ENCODE results near the gene PHF21B.
"Not testable (repeated sequence)": the region's sequence is repeated elsewhere in the genome, so short reads cannot be mapped to it uniquely, and the experiment has no call there.

PHF21B gene

DNA sequence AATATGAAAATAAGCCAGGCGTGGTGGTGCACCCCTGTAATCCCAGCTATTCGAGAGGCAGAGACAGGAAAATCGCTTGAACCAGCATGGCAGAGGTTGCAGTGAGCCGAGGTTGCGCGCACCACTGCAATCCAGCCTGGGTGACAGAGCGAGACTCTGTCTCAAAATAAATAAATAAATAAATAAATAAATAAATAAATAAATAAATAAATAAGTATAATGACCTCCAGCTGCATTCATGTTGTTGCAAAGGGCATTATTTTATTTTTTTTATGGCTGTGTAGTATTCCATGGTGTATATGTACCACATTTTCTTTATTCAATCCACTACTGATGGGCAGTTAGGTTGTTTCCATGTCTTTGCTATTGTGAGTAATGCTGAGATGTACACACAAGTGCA is 48.1 kb downstream of the PHF21B start:
- DNase-seq (ENCODE audit: low read depth in 3 of 3) = not testable (repeated sequence)

GRCh38 chr22:44956840-44957767 is 52.7 kb downstream of the PHF21B start:
- DNase-seq (ENCODE audit: low read depth in 3 of 3) = no peak

GRCh38 chr22:44955102-44955501 is 54.7 kb downstream of the PHF21B start:
- DNase-seq (ENCODE audit: low read depth in 3 of 3) = no peak

DNA sequence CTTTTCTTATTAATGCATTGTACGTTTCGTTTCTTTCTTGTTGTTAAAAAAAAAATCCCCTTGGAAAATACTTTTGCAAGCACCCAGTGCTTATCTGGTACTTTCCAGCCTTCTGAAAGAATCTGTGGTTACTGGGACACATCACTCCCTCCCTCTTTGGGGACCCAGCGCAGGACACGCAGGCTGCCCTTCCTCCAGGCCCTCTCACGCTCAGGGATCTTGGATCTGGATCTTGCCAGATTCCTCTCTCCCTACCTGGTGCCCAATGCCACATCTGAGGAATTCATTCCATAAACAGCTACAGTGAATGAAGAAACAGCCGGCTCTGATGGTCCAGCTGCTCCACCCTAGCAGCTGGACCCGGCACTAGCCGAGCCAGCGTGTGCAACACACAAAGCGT is 55.7 kb downstream of the PHF21B start:
- no peak for DNase-seq (ENCODE audit: low read depth in 3 of 3)

DNA sequence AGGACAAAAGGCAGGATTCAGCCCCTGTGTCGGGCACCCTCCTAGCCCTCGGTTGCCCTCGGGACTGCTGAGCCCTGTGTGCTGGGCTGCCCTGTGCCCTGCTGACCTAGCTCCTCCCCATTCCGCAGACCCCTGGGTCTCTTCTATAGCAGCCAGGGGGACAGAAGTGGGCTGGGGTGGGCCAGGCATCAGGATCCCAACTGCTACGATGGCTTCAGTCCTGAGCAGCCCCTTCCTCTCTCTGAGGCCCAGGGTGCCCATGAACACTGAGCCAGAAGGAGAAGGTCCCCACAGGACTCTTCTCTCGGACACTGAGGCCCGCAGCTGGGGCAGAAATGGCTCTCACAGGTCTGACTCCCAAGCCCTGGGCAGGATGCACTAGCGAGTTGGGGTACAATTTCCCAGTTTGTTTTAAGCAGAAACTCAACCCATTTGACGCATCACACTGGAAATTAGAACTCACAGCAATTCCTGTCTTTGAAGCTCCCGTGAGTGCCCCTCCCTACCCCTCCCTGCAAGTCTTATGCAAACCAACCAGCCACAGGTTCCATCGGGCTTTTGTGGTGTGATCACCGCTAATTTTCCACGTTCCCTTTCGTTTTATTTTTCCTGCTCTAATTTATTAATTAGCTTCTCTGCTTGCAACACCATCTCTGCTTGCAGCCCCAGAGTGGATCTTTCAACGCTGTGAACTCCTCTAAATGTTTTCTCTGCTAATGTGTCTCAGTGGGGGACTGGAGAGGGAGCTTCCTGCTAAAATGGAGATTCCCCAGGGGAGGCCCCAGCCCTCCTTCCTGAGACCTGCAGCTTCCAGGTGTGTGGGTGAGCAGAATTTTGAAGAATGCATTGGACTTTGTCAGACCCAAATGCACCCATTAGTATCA is 56.7 kb downstream of the PHF21B start:
- no peak for DNase-seq (ENCODE audit: low read depth in 3 of 3)

DNA sequence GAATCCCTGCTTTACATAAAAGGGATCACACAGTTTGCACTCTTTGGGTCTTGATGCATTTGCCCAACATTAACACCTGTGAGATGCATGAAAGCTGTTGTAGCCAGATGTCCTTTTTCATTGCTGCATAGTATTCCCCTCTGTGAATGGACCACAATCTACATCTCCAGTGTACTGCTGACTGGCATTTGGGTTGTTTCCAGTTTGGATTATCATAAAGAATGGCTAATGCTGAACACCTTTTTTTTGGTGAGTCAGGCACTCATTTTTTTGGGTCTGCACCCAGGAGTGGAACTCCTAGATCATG is 58.3 kb downstream of the PHF21B start:
- DNase-seq (ENCODE audit: low read depth in 3 of 3) = no peak

GRCh38 chr22:44950806-44951509 is 58.8 kb downstream of the PHF21B start:
- no peak for DNase-seq (ENCODE audit: low read depth in 3 of 3)

DNA sequence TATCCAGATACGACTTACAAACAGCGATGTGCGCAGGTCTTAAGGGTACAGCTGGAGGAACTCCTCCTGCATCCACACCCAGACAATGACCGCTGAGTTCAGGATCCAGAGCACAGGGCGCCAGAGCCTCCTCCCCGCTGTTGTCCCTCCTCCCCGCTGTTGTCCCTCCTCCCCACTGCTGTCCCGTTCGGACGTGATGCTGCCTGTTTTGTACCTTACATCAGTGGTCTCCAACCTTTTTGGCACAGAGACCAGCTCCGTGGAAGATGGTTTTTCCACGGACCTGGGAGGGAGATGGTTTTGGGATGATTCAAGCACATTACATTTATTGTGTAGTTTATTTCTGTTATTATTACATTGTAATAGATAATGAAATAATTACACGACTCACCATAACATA is 62.0 kb downstream of the PHF21B start:
- no peak for DNase-seq (ENCODE audit: low read depth in 3 of 3)

DNA sequence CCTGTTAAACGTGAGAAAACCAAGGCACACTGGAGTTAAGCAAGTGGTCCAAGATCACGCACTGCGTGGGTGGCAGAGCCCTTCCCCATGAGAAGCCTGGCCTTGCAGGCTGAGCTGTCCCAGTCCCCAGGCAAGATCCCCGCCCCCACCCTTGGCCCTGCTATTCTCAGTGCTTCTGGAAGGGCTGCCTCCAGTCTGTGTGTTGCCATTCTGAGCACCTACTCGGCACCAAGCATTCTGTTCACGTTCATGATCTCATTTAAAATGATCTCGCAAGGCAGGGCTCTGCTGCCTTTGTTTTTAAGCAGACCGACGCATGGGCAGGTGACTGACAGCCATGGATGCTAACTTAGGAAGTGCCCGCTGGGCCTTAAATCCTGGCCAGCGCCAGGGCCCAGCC is 62.8 kb downstream of the PHF21B start:
- no peak for DNase-seq (ENCODE audit: low read depth in 3 of 3)

DNA sequence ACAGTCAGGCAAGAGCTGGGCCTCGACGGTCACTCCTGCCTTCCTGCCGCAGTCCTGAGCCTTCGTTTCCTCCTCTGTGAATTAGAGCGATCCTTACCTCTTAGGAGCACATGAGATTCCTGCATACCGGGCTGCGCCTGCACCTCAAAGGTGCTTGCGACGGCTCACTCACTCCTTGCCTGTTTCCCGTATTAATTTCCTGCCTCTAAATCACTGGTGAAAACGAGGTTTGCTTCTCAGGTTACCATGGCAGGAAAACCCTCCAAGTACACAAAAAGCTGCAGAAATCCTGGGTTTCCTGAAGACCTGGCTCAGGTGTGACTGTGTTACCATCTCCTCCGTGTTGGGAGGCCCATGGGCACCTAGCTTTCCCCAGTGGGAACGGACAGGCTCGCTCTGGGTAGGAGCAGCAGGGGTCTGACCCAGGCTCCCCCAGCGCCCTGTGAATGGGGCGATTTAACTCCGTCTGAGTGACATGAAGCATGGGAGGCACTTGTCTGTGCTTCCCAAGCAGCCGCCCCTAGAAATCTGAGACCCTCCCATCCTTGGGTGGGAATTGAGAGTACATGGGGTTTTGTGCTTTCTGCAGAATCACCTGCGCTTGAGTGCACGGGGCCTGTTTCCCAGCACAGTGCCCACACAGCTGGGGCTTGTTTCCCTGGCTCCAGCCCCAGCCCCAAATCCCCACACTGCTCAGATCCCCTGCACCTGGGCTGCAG is 64.8 kb downstream of the PHF21B start:
- DNase-seq (ENCODE audit: low read depth in 3 of 3) = no peak

GRCh38 chr22:44943701-44944324 is 66.0 kb downstream of the PHF21B start:
- no peak for DNase-seq (ENCODE audit: low read depth in 3 of 3)

DNA sequence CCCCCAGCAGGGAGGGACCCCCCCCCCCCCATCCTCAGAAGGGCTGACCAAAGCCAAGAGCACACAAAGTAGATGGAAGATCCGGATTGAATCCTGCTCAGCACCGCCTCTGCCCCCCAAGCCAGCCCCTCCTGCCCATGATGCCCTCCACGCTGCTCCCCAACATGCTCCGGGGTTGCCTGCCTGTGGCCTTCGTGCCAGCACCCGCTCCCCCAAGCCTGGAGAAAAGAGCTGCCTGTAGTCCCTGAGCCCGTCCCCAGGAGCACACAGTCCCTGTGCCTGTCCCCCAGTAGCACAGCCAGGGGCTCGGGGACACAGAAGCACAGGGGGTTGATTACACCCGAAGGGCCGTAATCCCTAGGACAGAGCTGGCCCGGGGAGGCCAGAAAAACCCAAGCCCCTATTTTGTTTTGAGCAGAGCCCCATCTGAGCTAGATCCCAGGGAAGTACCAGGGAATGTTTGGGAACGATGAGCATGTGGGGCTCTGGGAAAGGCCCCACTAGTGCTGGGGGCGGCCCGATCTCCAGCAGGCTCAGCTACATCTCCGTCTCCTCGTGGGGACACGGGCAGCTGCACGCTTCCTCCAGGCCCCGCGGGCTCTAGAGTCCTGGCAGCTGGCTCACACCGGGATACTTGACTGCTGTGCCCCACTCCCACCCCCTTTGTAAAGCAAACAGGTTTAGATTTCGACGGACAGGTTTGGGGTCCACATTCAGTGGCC is 66.7 kb downstream of the PHF21B start:
- DNase-seq (ENCODE audit: low read depth in 3 of 3) = no peak

- DNase-seq (ENCODE audit: low read depth in 3 of 3) = no peak
Observed at GRCh38 chr22:44942056-44942455, 67.7 kb downstream of the PHF21B start.

GRCh38 chr22:44941207-44941606 is 68.6 kb downstream of the PHF21B start:
- no peak for DNase-seq (ENCODE audit: low read depth in 3 of 3)

- DNase-seq (ENCODE audit: low read depth in 3 of 3) = no peak
Observed at GRCh38 chr22:44940130-44940529, 69.7 kb downstream of the PHF21B start.

DNA sequence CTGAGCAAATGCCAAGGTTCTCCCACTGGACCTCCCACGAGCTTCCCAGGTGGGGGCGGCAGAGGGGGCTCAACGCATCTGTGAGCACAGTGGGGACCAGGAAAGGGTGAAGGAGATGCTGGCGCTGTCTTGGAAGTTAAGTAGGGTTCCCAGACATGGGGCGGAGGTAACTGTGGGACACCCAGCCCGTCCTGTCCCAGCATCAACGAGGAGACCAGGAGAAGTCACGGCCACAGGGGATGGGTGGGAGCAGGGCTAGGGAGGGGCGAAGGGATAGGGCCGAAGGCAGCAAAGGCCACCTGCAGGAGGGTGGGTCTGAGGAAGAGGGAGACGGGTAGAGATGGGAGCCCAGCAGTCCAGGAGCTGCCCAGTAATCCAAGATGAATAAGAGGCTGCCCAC is 70.4 kb downstream of the PHF21B start:
- DNase-seq (ENCODE audit: low read depth in 3 of 3) = no peak

GRCh38 chr22:44938886-44939285 is 70.9 kb downstream of the PHF21B start:
- no peak for DNase-seq (ENCODE audit: low read depth in 3 of 3)

DNA sequence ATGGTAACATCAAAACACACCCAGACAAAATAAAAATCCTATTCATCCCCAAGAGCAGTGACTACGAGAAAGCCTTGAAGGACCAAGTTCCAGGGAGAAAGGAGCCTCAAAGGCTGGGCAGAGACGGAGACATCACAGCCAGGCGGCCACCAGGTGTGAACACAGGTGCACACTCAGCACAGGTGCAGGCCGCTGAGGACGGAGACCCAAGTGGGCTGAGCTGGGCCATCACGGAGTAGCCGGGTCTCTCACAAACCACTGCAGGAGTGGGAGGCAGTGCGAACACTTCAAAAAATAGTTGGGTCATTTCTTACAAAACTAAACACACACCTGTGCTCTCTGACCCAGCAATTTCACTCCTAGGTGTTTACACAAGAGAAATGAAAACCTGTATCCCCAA is 72.6 kb downstream of the PHF21B start:
- DNase-seq (ENCODE audit: low read depth in 3 of 3) = no peak

DNA sequence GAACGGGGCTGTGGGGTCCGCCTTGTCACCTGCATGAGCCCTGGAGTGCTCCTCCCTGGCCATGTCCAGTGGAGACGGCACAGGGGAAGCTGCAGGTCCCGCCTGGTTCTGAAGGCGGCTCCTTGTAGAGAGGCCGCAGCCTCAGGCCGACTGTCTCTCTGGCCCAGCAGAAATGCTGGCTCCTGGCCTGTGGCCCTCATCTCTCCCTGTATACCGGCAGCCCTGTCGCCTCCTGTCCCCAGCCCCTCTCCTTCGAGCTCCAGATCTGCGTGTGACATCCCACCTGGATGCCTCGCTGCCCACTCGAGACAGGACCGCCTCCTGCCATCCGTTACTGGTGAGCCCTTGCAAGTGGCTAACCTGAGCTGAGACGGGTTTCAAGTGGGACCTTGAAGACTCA is 73.6 kb downstream of the PHF21B start:
- no peak for DNase-seq (ENCODE audit: low read depth in 3 of 3)

DNA sequence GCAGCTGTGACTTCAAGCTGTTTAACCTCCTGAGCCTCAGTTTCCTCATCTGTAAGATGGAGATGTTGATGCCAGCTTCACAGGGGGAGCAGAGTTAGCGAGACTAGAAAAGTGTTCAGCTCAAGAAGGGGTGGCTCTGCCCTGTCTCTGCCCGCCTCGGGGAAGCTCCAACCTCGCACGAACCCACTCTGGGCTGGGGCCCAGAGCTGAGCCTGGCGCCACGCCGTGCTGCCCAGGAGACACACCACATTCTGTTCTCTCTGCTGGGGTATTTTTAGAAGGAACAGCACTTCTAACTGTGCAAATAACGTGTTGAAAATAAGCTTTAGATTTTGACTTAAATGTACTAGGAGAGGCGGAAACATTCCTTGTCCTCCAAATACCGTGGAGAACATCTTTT is 74.1 kb downstream of the PHF21B start:
- no peak for DNase-seq (ENCODE audit: low read depth in 3 of 3)

DNA sequence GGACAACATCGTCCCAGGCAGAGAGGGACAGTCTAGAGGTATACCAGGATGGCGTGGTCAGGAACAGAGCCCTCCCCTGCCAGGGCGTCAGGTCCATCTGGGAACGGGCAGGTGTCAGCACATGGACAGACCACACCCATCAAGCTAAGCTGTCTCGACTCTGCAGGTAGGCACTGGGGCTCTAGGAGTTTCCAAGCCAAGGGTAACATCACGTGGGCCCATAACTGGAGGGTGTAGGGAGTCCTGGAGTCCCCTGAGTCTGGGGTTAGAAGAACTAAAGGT is 75.4 kb downstream of the PHF21B start:
- DNase-seq (ENCODE audit: low read depth in 3 of 3) = no peak
